GM19035 (cell line): Measurements from ENCODE around the gene EYA4.
A peak's percentile ranks its signal among the peaks of the same experiment; 100 is the strongest.

ENCODE experiments used
- ATAC-seq: cut with Tn5 transposase; IDR thresholded peaks from one replicate; pipeline ENCODE4 v1.9.1; 2021; ENCODE audit not compliant: unreplicated experiment

Gene EYA4

GRCh38 chr6:133343220-133343619 is 102.1 kb downstream of the EYA4 start:
- ATAC-seq = no peak

DNA sequence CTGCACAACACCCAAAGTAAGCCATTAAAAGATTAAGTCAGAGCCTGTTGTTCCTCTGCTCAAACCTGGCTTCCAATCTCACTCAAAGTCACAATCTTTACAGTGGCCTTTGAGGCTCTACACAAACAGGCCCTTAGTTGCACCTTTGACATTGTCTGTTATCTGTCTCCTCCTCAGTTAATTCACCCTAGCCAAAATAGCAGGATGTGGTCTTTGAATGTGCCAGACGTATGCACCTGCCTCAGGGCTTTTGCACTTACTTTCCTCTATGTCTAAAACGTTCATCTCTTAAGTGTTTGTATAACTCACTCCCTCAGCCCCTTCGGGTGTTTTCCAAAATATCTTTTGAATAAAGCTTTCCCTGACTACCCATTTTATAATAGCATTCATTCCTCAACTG is 107.7 kb downstream of the EYA4 start:
- ATAC-seq = no peak

DNA sequence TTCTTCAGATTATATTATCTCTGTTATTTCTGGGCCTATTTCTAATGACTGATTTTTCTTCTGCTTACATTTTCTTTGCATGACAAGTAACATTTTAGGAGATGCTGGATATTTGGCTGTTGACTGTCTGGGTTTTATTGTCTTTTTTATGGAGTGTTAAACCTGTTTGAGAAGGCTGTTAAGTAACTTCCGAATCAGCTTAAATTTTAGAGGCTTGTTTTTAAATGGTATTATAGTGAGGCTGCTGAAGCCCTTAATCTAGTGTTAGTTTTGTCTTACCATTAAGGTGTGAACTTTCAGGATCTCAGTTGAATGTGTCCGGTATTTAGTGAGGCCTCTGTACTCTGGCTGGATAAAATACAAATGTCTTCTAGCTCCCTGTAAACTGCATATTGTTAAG is 109.8 kb downstream of the EYA4 start:
- ATAC-seq = no peak

DNA sequence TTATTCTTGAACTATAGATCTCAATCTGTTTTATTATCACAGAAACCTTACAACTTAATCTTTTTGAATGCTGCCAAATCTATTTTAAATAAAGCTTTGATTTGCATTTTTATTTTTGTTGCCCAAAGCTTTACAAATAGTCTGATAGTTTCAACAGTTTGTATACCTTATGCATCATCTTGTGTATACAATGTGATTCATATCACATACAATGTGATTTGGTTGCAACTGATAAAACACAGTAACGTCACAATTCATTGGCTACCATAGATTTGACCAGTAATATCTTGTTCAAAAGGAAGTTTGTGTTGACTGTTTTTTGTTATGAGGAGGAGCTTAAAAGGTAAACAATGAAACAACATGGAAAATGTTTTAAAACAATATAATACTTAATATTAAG is 110.9 kb downstream of the EYA4 start:
- no peak for ATAC-seq

GRCh38 chr6:133353061-133353460 is 111.9 kb downstream of the EYA4 start:
- no peak for ATAC-seq

- ATAC-seq = no peak
Measured at GRCh38 chr6:133355922-133356321, 114.8 kb downstream of the EYA4 start.

DNA sequence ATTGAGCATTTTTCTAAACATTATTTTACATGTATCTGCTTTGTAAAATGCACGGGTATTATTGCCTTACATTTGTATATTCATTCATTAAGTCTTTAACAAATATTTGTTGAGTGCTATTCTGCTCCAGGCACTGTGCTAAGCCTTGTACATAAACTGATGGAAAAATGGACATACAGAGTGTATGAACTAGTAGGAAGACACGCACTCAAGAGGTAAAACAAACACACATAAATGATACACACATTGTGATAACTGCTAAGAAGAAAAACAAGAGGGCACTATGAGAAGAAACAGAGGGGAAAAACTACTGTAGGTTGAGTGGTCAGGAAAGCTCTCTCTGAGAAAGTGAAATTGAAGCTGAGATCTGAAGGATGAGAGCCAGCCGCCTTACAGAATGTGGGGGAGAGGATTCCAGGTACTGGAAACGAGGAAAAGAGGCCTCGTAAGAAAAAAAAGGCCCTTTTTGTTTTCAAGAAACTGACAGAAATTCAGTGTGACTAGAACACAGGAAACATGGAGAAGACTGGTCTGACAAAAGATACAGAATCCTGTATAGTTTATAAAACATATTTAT is 117.5 kb downstream of the EYA4 start:
- no peak for ATAC-seq

GRCh38 chr6:133359256-133359655 is 118.1 kb downstream of the EYA4 start:
- no peak for ATAC-seq

- ATAC-seq = no peak
Measured at GRCh38 chr6:133359760-133360159, 118.6 kb downstream of the EYA4 start.

- ATAC-seq = no peak
Measured at GRCh38 chr6:133360194-133360593, 119.0 kb downstream of the EYA4 start.

GRCh38 chr6:133362813-133363212 is 121.7 kb downstream of the EYA4 start:
- peak; percentile 18 for ATAC-seq

DNA sequence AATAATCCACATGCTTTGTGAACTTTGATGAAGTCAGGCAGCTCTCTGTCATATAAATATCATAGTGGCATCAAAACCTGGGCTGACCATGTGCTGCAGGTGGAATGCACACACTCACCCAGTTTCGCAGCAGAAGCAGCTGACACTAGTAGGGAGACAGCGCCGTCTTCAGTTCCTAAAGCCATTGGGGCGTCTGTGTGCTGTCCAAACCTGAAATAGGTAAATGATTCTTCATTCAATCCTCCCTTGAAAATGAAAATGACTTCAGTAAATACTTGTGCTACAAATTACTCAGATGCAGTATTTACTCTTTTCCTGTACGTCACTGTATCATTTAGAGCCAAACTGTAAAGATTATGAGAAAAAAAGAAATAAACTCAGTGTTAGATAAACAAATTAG is 127.5 kb downstream of the EYA4 start:
- no peak for ATAC-seq

- ATAC-seq = no peak
Measured at GRCh38 chr6:133369773-133370272, 128.7 kb downstream of the EYA4 start.

DNA sequence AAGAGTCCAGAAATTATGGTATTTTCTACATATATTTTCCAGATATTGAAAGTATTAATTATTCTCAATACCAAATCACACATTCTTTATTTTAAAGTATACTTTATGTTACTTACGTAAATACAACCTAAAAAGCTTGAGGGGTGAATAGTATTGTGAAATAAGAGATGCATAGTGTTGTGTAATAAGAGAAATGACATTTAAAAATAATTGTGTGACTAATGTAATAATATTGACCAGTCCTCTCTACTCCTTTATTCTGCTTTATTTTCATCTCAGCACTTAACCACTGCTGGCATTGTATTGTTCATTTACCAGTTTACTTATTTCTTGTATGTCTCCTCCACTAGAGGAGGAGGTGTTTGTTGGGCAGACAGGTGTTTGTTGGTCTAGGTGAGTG is 135.6 kb downstream of the EYA4 start:
- no peak for ATAC-seq

DNA sequence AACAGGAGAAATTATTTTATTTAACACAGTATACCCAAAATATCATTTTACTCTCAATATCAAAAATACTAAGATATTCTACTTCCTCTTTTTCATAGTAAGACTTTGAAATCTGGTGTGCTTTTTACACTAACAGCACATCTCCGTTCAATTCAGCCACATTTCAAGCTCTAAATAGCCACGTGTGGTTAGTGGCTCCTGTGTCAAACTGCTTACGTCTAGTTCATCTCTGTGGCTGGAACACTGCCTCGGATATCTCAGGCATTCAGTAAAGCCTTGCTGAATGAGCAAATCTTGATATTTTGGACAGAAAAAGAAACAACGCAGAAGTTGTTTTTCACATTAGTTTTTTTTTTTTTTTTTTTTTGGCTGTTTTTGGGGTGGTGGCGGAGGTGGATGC is 136.1 kb downstream of the EYA4 start:
- ATAC-seq = no peak

- no peak for ATAC-seq
Measured at GRCh38 chr6:133380047-133380446, 138.9 kb downstream of the EYA4 start.

- ATAC-seq = no peak
Measured at GRCh38 chr6:133380723-133381122, 139.6 kb downstream of the EYA4 start.

DNA sequence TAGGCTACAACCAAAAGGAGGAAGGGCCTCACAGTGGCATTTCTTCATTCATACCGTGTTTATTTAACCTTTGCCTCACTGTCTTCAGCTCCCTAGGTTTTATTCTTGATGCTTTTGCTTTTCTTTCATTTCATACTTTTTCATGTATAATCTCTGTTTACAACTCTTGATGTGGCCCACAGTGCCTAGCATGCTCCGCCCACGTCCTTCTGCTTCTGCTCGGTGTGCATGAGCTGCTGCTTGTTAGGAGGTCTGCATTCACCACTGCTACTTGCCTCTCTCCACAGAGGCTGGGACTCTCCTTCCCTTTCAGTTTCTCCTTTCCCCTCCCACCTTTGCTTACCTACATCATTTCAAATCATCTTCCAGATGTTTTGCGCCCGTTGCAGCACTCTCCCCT is 147.6 kb downstream of the EYA4 start:
- ATAC-seq = no peak

- no peak for ATAC-seq
Measured at GRCh38 chr6:133390168-133390567, 149.0 kb downstream of the EYA4 start.

DNA sequence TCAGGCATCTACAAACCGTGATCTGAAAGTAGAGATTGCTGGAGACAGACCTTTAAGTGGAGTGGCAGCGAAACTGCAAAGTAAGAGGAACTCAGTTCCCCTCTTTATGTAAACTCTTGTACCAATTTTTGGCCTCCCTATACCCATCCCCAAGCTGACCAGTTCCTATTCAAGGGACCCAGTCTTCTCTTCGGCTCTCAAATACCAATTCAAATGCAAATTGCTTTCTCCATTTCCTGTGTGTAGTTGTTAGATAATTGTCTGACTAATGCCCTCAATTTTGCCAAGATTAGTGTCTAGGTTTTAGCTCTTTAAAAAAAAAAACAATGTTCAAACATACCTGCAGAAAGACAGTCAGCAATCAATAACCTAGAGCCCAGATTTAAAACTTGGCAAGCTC is 150.9 kb downstream of the EYA4 start:
- no peak for ATAC-seq

DNA sequence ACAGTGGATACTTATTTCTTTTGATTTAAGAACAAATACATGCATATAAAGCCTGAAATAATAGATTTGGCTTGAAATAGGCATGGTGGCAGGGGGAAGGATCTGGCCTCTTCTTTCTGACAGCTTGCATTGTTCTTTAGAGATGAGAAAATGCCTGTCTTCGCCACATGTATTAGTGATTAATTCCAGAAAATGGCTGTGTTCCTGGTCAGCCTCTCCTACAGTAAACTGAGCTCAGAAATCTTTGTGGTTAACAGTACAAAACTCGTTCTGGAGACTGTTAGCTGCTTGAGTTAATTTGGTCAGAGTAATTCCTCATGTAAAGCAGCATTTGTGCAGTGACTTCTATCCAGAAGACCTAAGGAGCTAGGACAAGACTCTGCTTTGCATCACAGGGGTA is 151.5 kb downstream of the EYA4 start:
- no peak for ATAC-seq

- no peak for ATAC-seq
Measured at GRCh38 chr6:133393891-133394290, 152.7 kb downstream of the EYA4 start.

- no peak for ATAC-seq
Measured at GRCh38 chr6:133394630-133395029, 153.5 kb downstream of the EYA4 start.
